ENCODE results near the gene SLC4A2. TPM values are rescaled to one million over a fixed set of nuclear protein-coding genes. Genes with fewer than 3 reads are reported as not detected.

Gene SLC4A2
- polyA plus RNA-seq, 3 donors, result 21.6 to 132 (median 23.8) TPM

DNA sequence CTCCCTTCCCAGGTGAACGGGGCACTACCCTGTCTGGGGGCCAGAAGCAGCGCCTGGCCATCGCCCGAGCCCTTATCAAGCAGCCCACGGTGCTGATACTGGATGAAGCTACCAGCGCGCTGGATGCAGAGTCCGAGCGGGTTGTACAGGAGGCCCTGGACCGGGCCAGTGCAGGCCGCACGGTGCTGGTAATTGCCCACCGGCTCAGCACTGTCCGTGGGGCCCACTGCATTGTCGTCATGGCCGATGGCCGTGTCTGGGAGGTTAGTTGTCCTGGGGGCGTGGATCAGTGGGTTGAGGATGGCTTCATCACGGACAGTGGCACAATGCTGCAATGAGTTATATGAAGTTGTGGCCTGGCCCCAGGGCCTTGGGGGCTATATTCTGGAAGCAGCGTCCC lies 15.4 kb upstream of the SLC4A2 start:
- WGBS (ENCODE audit: insufficient coverage), result 98% methylated on average over 20 of the region's 20 CpGs
- H3K27ac Mint-ChIP-seq, result no peak overlapping the region
- H3K4me1 Mint-ChIP-seq, result peaks cover 12% of the 10 kb centered on the region
- Histone ChIP-seq H3K79me2 (ENCODE audit: insufficient read depth, low read length) (no peaks in the 10 kb centered on the region), H3K9me3 (replicated peaks in 1 of 2; ENCODE audit: control insufficient read depth in 1 of 2, insufficient read depth in 1 of 2, low read length in 2 of 2) (no peaks in the 10 kb centered on the region), H4K20me1 (ENCODE audit: insufficient read depth, low read length) (no peaks in the 10 kb centered on the region), H3K4me1 (ENCODE audit: control insufficient read depth in 1 of 2, insufficient read depth in 2 of 2, low read length in 2 of 2) (peaks cover 8 to 11% of the 10 kb centered on the region in 2 donors), H3K27ac (ENCODE audit: low read depth in 1 of 2, low read length in 2 of 2) (no peak overlapping the region), H2AFZ (ENCODE audit: insufficient read depth, low read depth, low read length, poor library complexity, severe bottlenecking) (no peak overlapping the region), H3K4me2 (replicated peaks; ENCODE audit: extremely low read depth, low read length, poor library complexity, severe bottlenecking) (no peak overlapping the region), H3K27me3 (ENCODE audit: control insufficient read depth in 2 of 2, insufficient read depth in 2 of 2, low read length in 2 of 2) (no peaks in the 10 kb centered on the region), H3K9ac (ENCODE audit: insufficient read depth, low read length, poor library complexity, severe bottlenecking) (no peak overlapping the region), H3K36me3 (replicated peaks in 1 of 2; ENCODE audit: control insufficient read depth in 1 of 2, insufficient read depth in 2 of 2, low read length in 2 of 2) (peaks cover 0 to 2% of the 10 kb centered on the region in 2 donors), H3K4me3 (replicated peaks in 1 of 3; ENCODE audit: low read depth in 2 of 3, low read length in 3 of 3) (no peak overlapping the region)
- no peak for DNase-seq
- TF ChIP-seq, protein P1, sequence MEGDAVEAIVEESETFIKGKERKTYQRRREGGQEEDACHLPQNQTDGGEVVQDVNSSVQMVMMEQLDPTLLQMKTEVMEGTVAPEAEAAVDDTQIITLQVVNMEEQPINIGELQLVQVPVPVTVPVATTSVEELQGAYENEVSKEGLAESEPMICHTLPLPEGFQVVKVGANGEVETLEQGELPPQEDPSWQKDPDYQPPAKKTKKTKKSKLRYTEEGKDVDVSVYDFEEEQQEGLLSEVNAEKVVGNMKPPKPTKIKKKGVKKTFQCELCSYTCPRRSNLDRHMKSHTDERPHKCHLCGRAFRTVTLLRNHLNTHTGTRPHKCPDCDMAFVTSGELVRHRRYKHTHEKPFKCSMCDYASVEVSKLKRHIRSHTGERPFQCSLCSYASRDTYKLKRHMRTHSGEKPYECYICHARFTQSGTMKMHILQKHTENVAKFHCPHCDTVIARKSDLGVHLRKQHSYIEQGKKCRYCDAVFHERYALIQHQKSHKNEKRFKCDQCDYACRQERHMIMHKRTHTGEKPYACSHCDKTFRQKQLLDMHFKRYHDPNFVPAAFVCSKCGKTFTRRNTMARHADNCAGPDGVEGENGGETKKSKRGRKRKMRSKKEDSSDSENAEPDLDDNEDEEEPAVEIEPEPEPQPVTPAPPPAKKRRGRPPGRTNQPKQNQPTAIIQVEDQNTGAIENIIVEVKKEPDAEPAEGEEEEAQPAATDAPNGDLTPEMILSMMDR (IDR thresholded peaks at IDR 0.05), result no peak
- peaks cover 1 to 8% (median 2%) of the 10 kb centered on the region in 3 donors for H3K27me3 Mint-ChIP-seq (ENCODE audit: low read depth in 3 of 3)
- H3K4me3 Mint-ChIP-seq, result no peak overlapping the region
- peaks cover 10 to 25% of the 10 kb centered on the region in 2 donors for H3K36me3 Mint-ChIP-seq
- H3K9me3 Mint-ChIP-seq, result peaks cover 0 to 5% (median 0%) of the 10 kb centered on the region in 7 donors
- intact Hi-C loops (cut with micrococcal nuclease), result no loop called here

DNA sequence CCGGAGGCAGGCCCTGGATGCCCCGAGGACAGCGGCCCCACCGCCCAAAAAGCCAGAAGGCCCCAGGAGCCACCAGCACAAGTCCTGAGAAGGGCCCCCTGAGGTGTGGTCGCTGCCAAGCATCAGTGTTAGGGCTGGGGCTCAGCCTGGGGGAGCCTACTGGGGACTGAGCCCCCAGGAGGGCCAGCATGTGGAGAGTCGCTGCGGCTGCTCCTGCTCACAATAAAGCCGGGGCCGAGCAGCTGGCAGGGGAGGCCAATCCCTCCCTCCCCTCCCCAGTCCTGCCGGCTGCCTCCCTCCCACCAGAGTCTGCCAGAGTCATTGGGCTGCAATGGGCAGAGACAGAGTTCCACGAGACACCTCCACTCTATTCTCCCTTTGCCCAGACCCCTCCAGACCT lies 14.1 kb upstream of the SLC4A2 start:
- Histone ChIP-seq H3K4me1 (ENCODE audit: control insufficient read depth in 1 of 2, insufficient read depth in 2 of 2, low read length in 2 of 2) (no peaks in the 10 kb centered on the region), H4K20me1 (ENCODE audit: insufficient read depth, low read length) (no peaks in the 10 kb centered on the region), H3K36me3 (replicated peaks in 1 of 2; ENCODE audit: control insufficient read depth in 1 of 2, insufficient read depth in 2 of 2, low read length in 2 of 2) (peaks cover 0 to 2% of the 10 kb centered on the region in 2 donors), H3K27ac (ENCODE audit: low read depth in 1 of 2, low read length in 2 of 2) (no peak overlapping the region), H3K9ac (ENCODE audit: insufficient read depth, low read length, poor library complexity, severe bottlenecking) (no peak overlapping the region), H3K27me3 (ENCODE audit: control insufficient read depth in 2 of 2, insufficient read depth in 2 of 2, low read length in 2 of 2) (peaks cover 0 to 5% of the 10 kb centered on the region in 2 donors), H3K4me3 (replicated peaks in 1 of 3; ENCODE audit: low read depth in 2 of 3, low read length in 3 of 3) (no peak overlapping the region), H3K9me3 (replicated peaks in 1 of 2; ENCODE audit: control insufficient read depth in 1 of 2, insufficient read depth in 1 of 2, low read length in 2 of 2) (no peaks in the 10 kb centered on the region), H3K4me2 (replicated peaks; ENCODE audit: extremely low read depth, low read length, poor library complexity, severe bottlenecking) (no peak overlapping the region), H2AFZ (ENCODE audit: insufficient read depth, low read depth, low read length, poor library complexity, severe bottlenecking) (no peak overlapping the region), H3K79me2 (ENCODE audit: insufficient read depth, low read length) (no peaks in the 10 kb centered on the region)
- TF ChIP-seq, protein P1 (IDR thresholded peaks at IDR 0.05), result no peak
- Mint-ChIP-seq H3K27ac (no peak overlapping the region), H3K4me3 (no peak overlapping the region), H3K4me1 (no peaks in the 10 kb centered on the region), H3K9me3 (peaks cover 0 to 5% (median 0%) of the 10 kb centered on the region in 7 donors), H3K27me3 (ENCODE audit: low read depth in 3 of 3) (peaks cover 6 to 10% (median 8%) of the 10 kb centered on the region in 3 donors), H3K36me3 (peaks cover 10 to 25% of the 10 kb centered on the region in 2 donors)
- intact Hi-C loops (cut with micrococcal nuclease), result no loop called here
- no peak for DNase-seq
- 98% methylated on average over 8 of the region's 11 CpGs for WGBS (ENCODE audit: insufficient coverage)

All from CD14-positive monocyte (primary cell).